Astrocyte (in vitro differentiated cells and primary cell): Measurements from ENCODE around the gene WDR27. TPM values are rescaled to one million over a fixed set of nuclear protein-coding genes. Genes with fewer than 3 reads are reported as not detected.

Source experiments
- DNase-seq: peaks from one replicate; pipeline ENCODE4 v3.0.0-alpha.2; 2010; ENCODE audit warnings: low read depth
- FAIRE-seq: peaks from 2 replicates; lab custom pipeline; 2011; peaks lifted over from hg19 to GRCh38; lab: Jason Lieb, UNC
- H2AFZ ChIP-seq: 2 replicates; pipeline ENCODE4 v1.6.0; 2012; ENCODE audit warnings: low read depth, low read length, inconsistent platforms
- H3K27ac ChIP-seq: 2 replicates; pipeline ENCODE4 v1.5.1; 2011; ENCODE audit warnings: low read depth, low read length, inconsistent platforms
- H3K27me3 ChIP-seq: 2 replicates; pipeline ENCODE4 v1.6.0; 2011; ENCODE audit warnings: low read length, inconsistent platforms; ENCODE audit not compliant: insufficient read depth
- H3K36me3 ChIP-seq: 2 replicates; pipeline ENCODE4 v1.5.1; 2011; ENCODE audit warnings: low read length, inconsistent platforms; ENCODE audit not compliant: insufficient read depth
- H3K4me1 ChIP-seq: 2 replicates; pipeline ENCODE4 v1.5.1; 2011; ENCODE audit warnings: low read length, inconsistent platforms; ENCODE audit not compliant: insufficient read depth
- H3K4me2 ChIP-seq: 2 replicates; pipeline ENCODE4 v1.6.0; 2012; ENCODE audit warnings: low read length, inconsistent platforms
- H3K4me3 ChIP-seq: 2 replicates; pipeline ENCODE4 v1.5.1; 2011; ENCODE audit warnings: low read depth, mild to moderate bottlenecking, low read length, inconsistent platforms; ENCODE audit not compliant: insufficient read depth
- H3K79me2 ChIP-seq: 2 replicates; pipeline ENCODE4 v1.6.0; 2012; ENCODE audit warnings: mild to moderate bottlenecking, low read length, inconsistent platforms; ENCODE audit not compliant: insufficient read depth
- H3K9ac ChIP-seq: 2 replicates; pipeline ENCODE4 v1.6.0; 2012; ENCODE audit warnings: mild to moderate bottlenecking, low read length, inconsistent platforms
- H3K9me3 ChIP-seq: 2 replicates; pipeline ENCODE4 v1.5.1; 2012; ENCODE audit warnings: low read depth, mild to moderate bottlenecking, low read length, inconsistent platforms; ENCODE audit not compliant: insufficient read depth
- H4K20me1 ChIP-seq: 2 replicates; pipeline ENCODE4 v1.6.0; 2012; ENCODE audit warnings: low read length, inconsistent platforms; ENCODE audit not compliant: insufficient read depth
- H3K27ac Mint-ChIP-seq: one replicate; pipeline ENCODE4 v1.8.0; 2021; ENCODE audit warnings: mild to moderate bottlenecking, mixed read lengths; ENCODE audit not compliant: unreplicated experiment
- H3K27me3 Mint-ChIP-seq: one replicate; pipeline ENCODE4 v1.8.0; 2021; ENCODE audit warnings: low read depth, mixed read lengths; ENCODE audit not compliant: unreplicated experiment
- H3K36me3 Mint-ChIP-seq: one replicate; pipeline ENCODE4 v1.8.0; 2021; ENCODE audit warnings: low read depth, mixed read lengths; ENCODE audit not compliant: unreplicated experiment
- H3K4me1 Mint-ChIP-seq: one replicate; pipeline ENCODE4 v1.8.0; 2021; ENCODE audit warnings: low read depth, mixed read lengths; ENCODE audit not compliant: unreplicated experiment
- H3K4me3 Mint-ChIP-seq: one replicate; pipeline ENCODE4 v1.8.0; 2021; ENCODE audit warnings: mild to moderate bottlenecking, moderate library complexity, mixed read lengths; ENCODE audit not compliant: unreplicated experiment
- H3K9me3 Mint-ChIP-seq: one replicate; pipeline ENCODE4 v1.8.0; 2021; ENCODE audit warnings: mild to moderate bottlenecking, mixed read lengths; ENCODE audit not compliant: unreplicated experiment
- EZH2 ChIP-seq: IDR thresholded peaks from 2 replicates; pipeline ENCODE4 v1.6.1; 2012; ENCODE audit warnings: mild to moderate bottlenecking, low read length, inconsistent platforms; ENCODE audit not compliant: insufficient read depth
- total RNA-seq: library from RNA; stranded (reverse); gene quantifications from 2 replicates; pipeline ENCODE4 v1.2.1, GENCODE V29; 2021
- TF ChIP-seq, protein P1 (sequence below): IDR thresholded peaks from 2 replicates; pipeline ENCODE4 v1.5.1; 2011; ENCODE audit warnings: low read depth, mild to moderate bottlenecking, inconsistent platforms, low read length, moderate library complexity; ENCODE audit not compliant: insufficient read depth

WDR27 gene
- total RNA-seq, 1 donor from 2014 or later, result 31.2 TPM

DNA sequence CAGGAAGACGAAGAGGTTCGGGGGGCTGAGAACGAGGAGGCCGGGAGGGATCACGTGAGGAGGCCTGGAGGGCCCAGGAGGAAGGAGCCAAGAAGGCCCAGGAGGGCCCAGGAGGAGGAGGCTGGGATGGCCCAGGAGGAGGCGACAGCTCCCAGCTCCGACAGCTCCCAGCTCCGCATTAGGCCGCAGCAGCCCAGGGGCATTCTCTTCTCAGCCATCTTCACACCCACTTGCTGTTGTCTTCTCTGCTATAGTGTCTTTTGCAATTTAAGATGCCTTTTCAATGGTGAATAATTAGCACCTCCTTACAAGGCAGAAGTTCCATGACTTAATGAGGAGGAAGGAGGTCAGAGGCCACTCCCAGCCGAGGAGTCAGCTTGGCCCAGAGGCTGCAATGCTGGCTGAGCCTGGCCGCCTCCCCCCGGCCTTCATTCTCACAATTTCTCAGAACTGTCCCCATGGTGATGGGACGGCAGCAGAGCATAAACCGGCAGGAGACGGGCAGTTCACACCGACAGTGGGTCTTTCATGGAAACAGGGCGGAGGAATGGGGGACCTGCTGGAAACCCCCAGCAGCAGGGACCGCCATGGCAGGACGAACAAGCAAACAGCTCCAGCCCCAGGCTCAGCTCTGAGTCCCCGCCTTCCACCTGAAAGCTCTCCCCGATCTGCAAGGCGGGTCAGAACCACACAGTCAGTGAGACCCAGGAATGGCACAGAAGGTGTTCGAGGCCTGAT is 45.1 kb downstream of the WDR27 start:
- no peaks in the 10 kb centered on the region for H4K20me1 ChIP-seq
- DNase-seq (no peak), FAIRE-seq (no peak)
- H3K9me3 ChIP-seq, result no peaks in the 10 kb centered on the region
- no peak overlapping the region for H3K4me3 Mint-ChIP-seq
- no peak overlapping the region for H3K9ac ChIP-seq
- H3K36me3 ChIP-seq, result peaks cover 9% of the 10 kb centered on the region
- H3K36me3 Mint-ChIP-seq, result peaks cover 35% of the 10 kb centered on the region
- no peaks in the 10 kb centered on the region for H3K79me2 ChIP-seq
- H3K27ac Mint-ChIP-seq, result no peak overlapping the region
- no peak overlapping the region for H2AFZ ChIP-seq
- no peak for TF ChIP-seq EZH2
- no peaks in the 10 kb centered on the region for H3K27me3 Mint-ChIP-seq
- peaks cover 5% of the 10 kb centered on the region for H3K4me1 ChIP-seq
- no peak overlapping the region for H3K27ac ChIP-seq
- no peak overlapping the region for H3K4me3 ChIP-seq
- peaks cover 4% of the 10 kb centered on the region for H3K4me1 Mint-ChIP-seq
- no peak overlapping the region for H3K4me2 ChIP-seq
- H3K27me3 ChIP-seq, result no peaks in the 10 kb centered on the region
- peaks cover 2% of the 10 kb centered on the region for H3K9me3 Mint-ChIP-seq

DNA sequence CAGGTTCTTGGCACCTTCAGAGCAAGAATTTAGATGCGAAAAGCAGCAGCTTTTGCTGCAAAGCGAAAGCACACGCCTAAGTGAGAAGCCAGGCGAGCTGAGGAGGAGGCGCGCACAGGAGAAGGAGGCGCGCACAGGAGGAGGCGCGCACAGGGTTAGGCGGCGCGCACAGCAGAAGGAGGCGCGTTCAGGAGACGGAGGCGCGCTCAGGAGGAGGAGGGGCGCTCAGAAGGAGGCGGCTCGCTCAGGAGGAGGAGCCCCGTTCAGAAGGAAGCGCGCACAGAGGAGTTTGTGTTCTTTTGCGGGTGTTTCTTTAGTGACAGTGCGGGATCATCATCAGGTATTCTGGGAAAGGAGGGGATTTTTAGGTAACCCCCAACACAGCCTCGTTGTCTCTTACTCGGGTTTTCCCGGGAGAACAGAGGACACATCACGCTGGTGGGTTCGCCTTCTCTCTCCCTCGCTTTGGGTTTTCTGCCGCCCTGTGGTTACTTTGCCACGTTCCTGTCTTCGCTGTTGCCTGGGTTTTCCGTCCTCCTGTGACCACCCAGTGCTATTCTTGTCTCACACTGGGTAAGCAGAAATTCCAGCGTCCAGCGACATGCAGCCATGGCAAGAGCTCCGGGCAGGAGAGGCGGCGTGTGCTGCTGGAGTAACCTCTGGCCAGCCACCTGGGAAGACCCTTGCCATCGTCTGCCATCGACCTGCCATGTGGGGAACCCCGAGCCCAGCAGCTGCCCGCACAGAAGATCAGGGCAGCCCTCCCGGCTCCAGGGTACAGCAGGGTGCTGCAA is 47.0 kb downstream of the WDR27 start:
- Histone ChIP-seq H4K20me1 (no peaks in the 10 kb centered on the region), H3K79me2 (no peaks in the 10 kb centered on the region), H3K4me1 (peaks cover 5% of the 10 kb centered on the region), H3K27ac (peak overlapping the region; percentile 60), H3K9me3 (no peaks in the 10 kb centered on the region), H3K4me2 (peak overlapping the region; percentile 87), H2AFZ (peak overlapping the region; percentile 89), H3K27me3 (no peaks in the 10 kb centered on the region), H3K36me3 (peaks cover 9% of the 10 kb centered on the region), H3K9ac (peak overlapping the region; percentile 83), H3K4me3 (peak overlapping the region; percentile 69)
- Mint-ChIP-seq H3K36me3 (peaks cover 38% of the 10 kb centered on the region), H3K4me1 (peaks cover 4% of the 10 kb centered on the region), H3K4me3 (no peak overlapping the region), H3K9me3 (peaks cover 2% of the 10 kb centered on the region), H3K27me3 (no peaks in the 10 kb centered on the region), H3K27ac (no peak overlapping the region)
- peak; percentile 69 for DNase-seq
- no peak for FAIRE-seq
- TF ChIP-seq EZH2, result no peak
- TF ChIP-seq, protein P1, sequence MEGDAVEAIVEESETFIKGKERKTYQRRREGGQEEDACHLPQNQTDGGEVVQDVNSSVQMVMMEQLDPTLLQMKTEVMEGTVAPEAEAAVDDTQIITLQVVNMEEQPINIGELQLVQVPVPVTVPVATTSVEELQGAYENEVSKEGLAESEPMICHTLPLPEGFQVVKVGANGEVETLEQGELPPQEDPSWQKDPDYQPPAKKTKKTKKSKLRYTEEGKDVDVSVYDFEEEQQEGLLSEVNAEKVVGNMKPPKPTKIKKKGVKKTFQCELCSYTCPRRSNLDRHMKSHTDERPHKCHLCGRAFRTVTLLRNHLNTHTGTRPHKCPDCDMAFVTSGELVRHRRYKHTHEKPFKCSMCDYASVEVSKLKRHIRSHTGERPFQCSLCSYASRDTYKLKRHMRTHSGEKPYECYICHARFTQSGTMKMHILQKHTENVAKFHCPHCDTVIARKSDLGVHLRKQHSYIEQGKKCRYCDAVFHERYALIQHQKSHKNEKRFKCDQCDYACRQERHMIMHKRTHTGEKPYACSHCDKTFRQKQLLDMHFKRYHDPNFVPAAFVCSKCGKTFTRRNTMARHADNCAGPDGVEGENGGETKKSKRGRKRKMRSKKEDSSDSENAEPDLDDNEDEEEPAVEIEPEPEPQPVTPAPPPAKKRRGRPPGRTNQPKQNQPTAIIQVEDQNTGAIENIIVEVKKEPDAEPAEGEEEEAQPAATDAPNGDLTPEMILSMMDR, result peak; percentile 17

DNA sequence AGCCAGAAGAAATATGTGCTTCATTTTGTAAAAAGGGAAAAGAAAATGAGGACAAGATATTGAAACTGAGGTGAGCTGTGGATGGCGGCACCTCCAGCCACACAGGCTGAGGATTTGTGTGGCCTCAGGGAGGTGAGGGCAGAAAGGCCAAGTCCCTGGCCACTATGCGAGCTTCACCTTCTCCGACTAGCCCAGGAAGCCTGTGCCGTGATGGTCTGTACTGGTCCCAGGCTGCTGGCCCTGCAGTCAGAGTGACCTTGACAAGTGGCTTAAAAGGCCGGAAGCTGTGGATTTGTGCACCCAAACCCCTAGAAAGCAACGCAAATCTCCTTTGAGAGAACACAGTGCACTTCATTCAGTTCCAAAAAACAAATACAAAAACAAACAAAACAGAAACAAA is 48.1 kb downstream of the WDR27 start:
- Histone ChIP-seq H3K4me2 (peak overlapping the region; percentile 87), H3K27me3 (no peaks in the 10 kb centered on the region), H3K79me2 (no peaks in the 10 kb centered on the region), H2AFZ (no peak overlapping the region), H3K36me3 (peaks cover 5% of the 10 kb centered on the region), H3K4me3 (no peak overlapping the region), H3K9me3 (no peaks in the 10 kb centered on the region), H3K27ac (no peak overlapping the region), H3K9ac (no peak overlapping the region), H3K4me1 (peaks cover 5% of the 10 kb centered on the region), H4K20me1 (no peaks in the 10 kb centered on the region)
- DNase-seq (no peak), FAIRE-seq (no peak)
- H3K9me3 Mint-ChIP-seq, result peaks cover 2% of the 10 kb centered on the region
- peaks cover 4% of the 10 kb centered on the region for H3K4me1 Mint-ChIP-seq
- H3K27me3 Mint-ChIP-seq, result no peaks in the 10 kb centered on the region
- H3K36me3 Mint-ChIP-seq, result peaks cover 36% of the 10 kb centered on the region
- H3K4me3 Mint-ChIP-seq, result no peak overlapping the region
- no peak overlapping the region for H3K27ac Mint-ChIP-seq
- TF ChIP-seq, protein P1, result no peak
- no peak for TF ChIP-seq EZH2
